A549 (cell line): ENCODE data around the gene ARHGEF28. TPM values are rescaled to one million over a fixed set of nuclear protein-coding genes. Genes with fewer than 3 reads are reported as not detected.

ENCODE experiments used
- ATAC-seq, 2 experiments: fragments of 200-7000 bp in 1 of 2; fragments of >200 bp in 1 of 2; cut with Nextera tagmentation in 1 of 2; cut with Tn5 transposase in 1 of 2; 3 replicates each; pipeline versions ENCODE4 v1.8.0 to v1.9.1; 2018 to 2020; ENCODE audit warnings: mild to moderate bottlenecking in 1 of 2, moderate library complexity in 1 of 2
- CTCF ChIA-PET: fragments of 300-600 bp; sonication (Branson Sonifier 250); formaldehyde crosslinking; extraction: SDS; loops from one replicate; lab custom pipeline; 2021; ENCODE audit warnings: antibody characterized with exemption, inconsistent platforms; lab: Yijun Ruan, JAX
- POLR2A ChIA-PET: fragments of 350-600 bp; formaldehyde crosslinking; extraction: SDS; loops from one replicate; lab custom pipeline; 2021; ENCODE audit warnings: antibody characterized with exemption, inconsistent platforms; lab: Yijun Ruan, JAX
- DNase-seq, 2 experiments: peaks; one replicate each; pipeline versions ENCODE4 v3.0.0 to v3.0.0-alpha.2; 2011 to 2016; ENCODE audit warnings: low read depth in 1 of 2, low spot score in 1 of 2
- FAIRE-seq: peaks from 2 replicates; lab custom pipeline; 2011; peaks lifted over from hg19 to GRCh38; lab: Jason Lieb, UNC
- H3K27ac ChIP-seq, 2 experiments: fragments of >200 bp; sonication (Bioruptor Twin); formaldehyde crosslinking; 3 replicates each; pipeline ENCODE4 v1.5.1; 2016 to 2017
- H3K4me1 ChIP-seq: fragments of >200 bp; sonication (Bioruptor Twin); formaldehyde crosslinking; 3 replicates; pipeline ENCODE4 v1.6.1; 2016
- H3K4me2 ChIP-seq: fragments of >200 bp; sonication (Bioruptor Twin); formaldehyde crosslinking; 3 replicates; pipeline ENCODE4 v1.6.1; 2016
- H3K4me3 ChIP-seq: fragments of >200 bp; sonication (Bioruptor Twin); formaldehyde crosslinking; 3 replicates; pipeline ENCODE4 v1.5.1; 2016
- H3K9me3 ChIP-seq: fragments of >200 bp; sonication (Bioruptor Twin); formaldehyde crosslinking; 3 replicates; pipeline ENCODE4 v1.6.1; 2016
- BCL3 ChIP-seq: fragments of >200 bp; sonication (Bioruptor Twin); formaldehyde crosslinking; IDR thresholded peaks from 3 replicates; pipeline ENCODE4 v1.6.1; 2016
- BHLHE40 ChIP-seq: IDR thresholded peaks from 2 replicates; pipeline ENCODE4 v1.6.1; 2012; ENCODE audit warnings: low read depth, low read length, inconsistent platforms
- CBX8 ChIP-seq: fragments of 200-600 bp; sonication (generic); IDR thresholded peaks from 2 replicates; pipeline ENCODE4 v1.6.1; 2016
- CHD4 ChIP-seq: fragments of 200-600 bp; sonication (generic); IDR thresholded peaks from 2 replicates; pipeline ENCODE4 v1.6.1; 2016; ENCODE audit warnings: antibody characterized with exemption, mild to moderate bottlenecking, borderline replicate concordance
- EHMT2 ChIP-seq: fragments of 200-600 bp; sonication (generic); IDR thresholded peaks from 2 replicates; pipeline ENCODE4 v1.6.1; 2016; ENCODE audit warnings: antibody characterized with exemption, low read depth, mild to moderate bottlenecking, moderate library complexity
- EP300 ChIP-seq, 2 experiments: fragments of >200 bp; sonication (Bioruptor Twin); formaldehyde crosslinking; IDR thresholded peaks; 2 replicates in 1 of 2; 3 replicates in 1 of 2; pipeline ENCODE4 v1.6.1; 2016 to 2017
- ESRRA ChIP-seq: fragments of 150-350 bp; IDR thresholded peaks from 2 replicates; pipeline ENCODE4 v1.6.1; 2014; ENCODE audit warnings: mild to moderate bottlenecking, low read length, borderline replicate concordance
- FOSL2 ChIP-seq, 2 experiments: fragments of 450-650 bp in 1 of 2; fragments of >200 bp in 1 of 2; sonication (Bioruptor Twin) in 1 of 2; formaldehyde crosslinking; IDR thresholded peaks; 2 replicates each; pipeline versions ENCODE4 v1.5.0 to v1.6.1; 2016 to 2020; ENCODE audit warnings: mild to moderate bottlenecking in 1 of 2, moderate library complexity in 1 of 2
- FOXS1 ChIP-seq: fragments of 250-450 bp; sonication (Bioruptor Pico); IDR thresholded peaks from 2 replicates; pipeline ENCODE4 v1.5.0; 2020; ENCODE audit warnings: mild to moderate bottlenecking, moderate library complexity
- GATA3 ChIP-seq: IDR thresholded peaks from 2 replicates; pipeline ENCODE4 v1.6.1; 2012; ENCODE audit warnings: borderline replicate concordance
- HOXA7 ChIP-seq: fragments of 250-450 bp; sonication (Bioruptor Pico); IDR thresholded peaks from 2 replicates; pipeline ENCODE4 v1.5.0; 2020; ENCODE audit warnings: mild to moderate bottlenecking, moderate library complexity
- HOXB5 ChIP-seq: fragments of 250-450 bp; sonication (Bioruptor Pico); IDR thresholded peaks from 2 replicates; pipeline ENCODE4 v1.5.0; 2020; ENCODE audit warnings: mild to moderate bottlenecking, moderate library complexity
- KDM1A ChIP-seq: fragments of 200-600 bp; sonication (generic); IDR thresholded peaks from 2 replicates; pipeline ENCODE4 v1.6.1; 2016; ENCODE audit warnings: low read depth, mild to moderate bottlenecking
- KDM5A ChIP-seq: fragments of 200-600 bp; sonication (generic); IDR thresholded peaks from 2 replicates; pipeline ENCODE4 v1.6.1; 2016; ENCODE audit warnings: antibody characterized with exemption, mild to moderate bottlenecking
- MAFK ChIP-seq: fragments of 450-650 bp; IDR thresholded peaks from 2 replicates; pipeline ENCODE4 v1.6.1; 2014; ENCODE audit not compliant: partially characterized antibody
- MYC ChIP-seq: IDR thresholded peaks from 2 replicates; pipeline ENCODE4 v1.6.1; 2012; ENCODE audit warnings: mild to moderate bottlenecking, inconsistent platforms, low read length, improper control_type of control experiment, borderline replicate concordance
- NFE2L2 ChIP-seq: fragments of 150-350 bp; conservative IDR thresholded peaks from 2 replicates; pipeline ENCODE4 v1.6.1; 2014; ENCODE audit warnings: low read length
- NPAS2 ChIP-seq: fragments of 250-450 bp; sonication (Bioruptor Pico); IDR thresholded peaks from 2 replicates; pipeline ENCODE4 v1.8.0; 2022; ENCODE audit warnings: mild to moderate bottlenecking, moderate library complexity, borderline replicate concordance
- NR3C1 ChIP-seq: fragments of >200 bp; sonication (Bioruptor Twin); formaldehyde crosslinking; IDR thresholded peaks from 3 replicates; pipeline ENCODE4 v1.6.1; 2017
- PBX3 ChIP-seq: IDR thresholded peaks from 2 replicates; pipeline ENCODE4 v1.6.1; 2012
- PHF8 ChIP-seq: fragments of 200-600 bp; sonication (generic); IDR thresholded peaks from 2 replicates; pipeline ENCODE4 v1.6.1; 2016; ENCODE audit warnings: low read depth, mild to moderate bottlenecking, antibody characterized with exemption, moderate library complexity, borderline replicate concordance
- POLR2AphosphoS2 ChIP-seq: conservative IDR thresholded peaks from 2 replicates; pipeline ENCODE4 v1.6.1; 2012; ENCODE audit warnings: low read length, improper control_type of control experiment, inconsistent platforms
- RAD21 ChIP-seq, 2 experiments: fragments of >200 bp in 1 of 2; sonication (Bioruptor Twin) in 1 of 2; formaldehyde crosslinking in 1 of 2; IDR thresholded peaks in 1 of 2; conservative IDR thresholded peaks in 1 of 2; 2 replicates in 1 of 2; 3 replicates in 1 of 2; pipeline ENCODE4 v1.6.1; 2012 to 2018; ENCODE audit warnings: inconsistent platforms in 1 of 2
- RARB ChIP-seq: fragments of 250-450 bp; sonication (Bioruptor Pico); IDR thresholded peaks from 2 replicates; pipeline ENCODE4 v1.8.0; 2021; ENCODE audit warnings: mild to moderate bottlenecking, moderate library complexity
- REST ChIP-seq: fragments of 200-600 bp; sonication (generic); IDR thresholded peaks from 2 replicates; pipeline ENCODE4 v1.6.1; 2016; ENCODE audit warnings: antibody characterized with exemption, mild to moderate bottlenecking, moderate library complexity
- RFX5 ChIP-seq: fragments of 450-650 bp; IDR thresholded peaks from 2 replicates; pipeline ENCODE4 v1.7.1; 2014; ENCODE audit warnings: antibody characterized with exemption, mild to moderate bottlenecking, moderate library complexity
- RNF2 ChIP-seq: fragments of 200-600 bp; sonication (generic); IDR thresholded peaks from 2 replicates; pipeline ENCODE4 v1.6.1; 2016; ENCODE audit warnings: low read depth, mild to moderate bottlenecking, antibody characterized with exemption, moderate library complexity, borderline replicate concordance
- SMC3 ChIP-seq: fragments of >200 bp; sonication (Bioruptor Twin); formaldehyde crosslinking; IDR thresholded peaks from 3 replicates; pipeline ENCODE4 v1.6.1; 2018; ENCODE audit warnings: inconsistent platforms
- TFCP2L1 ChIP-seq: fragments of 250-450 bp; sonication (Bioruptor Pico); IDR thresholded peaks from 2 replicates; pipeline ENCODE4 v1.5.0; 2021; ENCODE audit warnings: mild to moderate bottlenecking
- TP53 ChIP-seq: fragments of 250-450 bp; sonication (Bioruptor Pico); IDR thresholded peaks from 2 replicates; pipeline ENCODE4 v1.5.0; 2021; ENCODE audit warnings: mild to moderate bottlenecking, moderate library complexity
- ZNF302 ChIP-seq: fragments of 250-450 bp; sonication (Bioruptor Pico); IDR thresholded peaks from 2 replicates; pipeline ENCODE4 v1.9.0; 2021; ENCODE audit warnings: inconsistent platforms, mild to moderate bottlenecking, moderate library complexity
- ZSCAN20 ChIP-seq: fragments of 250-450 bp; sonication (Bioruptor Pico); IDR thresholded peaks from 2 replicates; pipeline ENCODE4 v1.8.0; 2022; ENCODE audit warnings: mild to moderate bottlenecking, moderate library complexity
- WGBS: methylation state at CpG from one replicate; pipeline ENCODE4 v1.1.6; 2017; ENCODE audit errors: missing lambda C conversion rate; 5-methylcytosine and 5-hydroxymethylcytosine counted together
- polyA plus RNA-seq, 4 experiments: library from polyadenylated mRNA; depleted of rRNA in 3 of 4; stranded (reverse); fragments of >200 nt; fragmentation: RNase III in 1 of 4; extraction: RNeasy Plus Mini Kit Qiagen cat#74134 plus additional on column Dnase treatment in 1 of 4; gene quantifications; 2 replicates in 3 of 4; 3 replicates in 1 of 4; pipeline ENCODE4 v1.2.3, GENCODE V29; 2011 to 2017
- TF ChIP-seq, protein P1 (sequence below): fragments of 150-350 bp; IDR thresholded peaks from 2 replicates; pipeline ENCODE4 v1.6.1; 2014; ENCODE audit warnings: low read depth, mild to moderate bottlenecking, low read length

The ARHGEF28 gene
- polyA plus RNA-seq, 2 of the 4 experiments (the other 2 are of a cell fraction): 17.0 to 22.3 TPM

- TF ChIP-seq FOSL2 (IDR thresholded peaks at IDR 0.05) (no peak), FOSL2 (CRISPR knock-in tag; IDR thresholded peaks at IDR 0.05) (no peak), ZSCAN20 (CRISPR knock-in tag) (no peak), BHLHE40 (no peak), SMC3 (no peak), BCL3 (no peak), ESRRA (no peak), MYC (no peak), CHD4 (no peak), RARB (CRISPR knock-in tag) (no peak), TFCP2L1 (CRISPR knock-in tag) (no peak), GATA3 (no peak), NFE2L2 (no peak), NPAS2 (CRISPR knock-in tag) (no peak), CBX8 (no peak), RFX5 (no peak), ZNF302 (CRISPR knock-in tag) (no peak), NR3C1 (no peak), RAD21 (conservative IDR thresholded peaks at IDR 0.05 in 1 of 2, IDR thresholded peaks at IDR 0.05 in 1 of 2) (no peak)
- no peak overlapping the region for H3K4me2 ChIP-seq
- DNase-seq: no peak
- ChIA-PET POLR2A (no interaction called here), CTCF (interaction anchor here (1.1 to 1.4 kb wide), 3 partner anchors 10 to 778 kb away, joined by 3 to 4 read pairs (median 3); no protein-coding TSS in a partner anchor)
- ATAC-seq: no peak
- H3K4me1 ChIP-seq: peaks cover 4% of the 10 kb centered on the region
- 94% methylated on average over 4 of the region's 4 CpGs for WGBS
- no peak overlapping the region for H3K27ac ChIP-seq
- FAIRE-seq: no peak
- H3K9me3 ChIP-seq: no peaks in the 10 kb centered on the region
- no peak overlapping the region for H3K4me3 ChIP-seq
Measured at GRCh38 chr5:73895471-73895870, 269.5 kb downstream of the ARHGEF28 start.

DNA sequence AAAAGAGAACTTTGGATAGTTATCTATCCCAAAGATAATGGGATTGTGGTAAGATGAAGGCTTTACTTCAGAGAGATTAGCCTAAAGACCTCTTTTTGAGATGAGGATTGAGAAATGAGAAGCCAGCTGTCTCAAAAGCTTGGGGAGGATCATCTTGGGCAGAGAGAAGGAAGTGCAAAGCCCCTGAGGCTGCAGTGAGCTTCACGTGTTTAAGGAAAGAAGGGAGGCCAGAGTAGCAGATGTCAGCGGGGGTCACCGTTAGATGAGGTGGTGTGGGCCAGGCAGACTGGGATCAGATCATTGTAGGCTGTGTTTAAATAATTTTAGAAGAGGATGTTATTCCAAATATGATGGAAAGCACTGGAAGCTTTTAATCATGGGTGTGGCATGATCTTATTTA lies 270.1 kb downstream of the ARHGEF28 start:
- no peak overlapping the region for H3K27ac ChIP-seq
- CTCF ChIA-PET: interaction anchor here (1.1 to 1.4 kb wide), 3 partner anchors 10 to 777 kb away, joined by 3 to 4 read pairs (median 3); no protein-coding TSS in a partner anchor
- no peak for FAIRE-seq
- WGBS: 86% methylated on average over 3 of the region's 3 CpGs
- TF ChIP-seq HOXB5: no peak
- TF ChIP-seq POLR2AphosphoS2: no peak
- no peak for TF ChIP-seq KDM5A
- no peak for TF ChIP-seq PHF8
- TF ChIP-seq EP300 (IDR thresholded peaks at IDR 0.05): no peak
- TF ChIP-seq, protein P1, sequence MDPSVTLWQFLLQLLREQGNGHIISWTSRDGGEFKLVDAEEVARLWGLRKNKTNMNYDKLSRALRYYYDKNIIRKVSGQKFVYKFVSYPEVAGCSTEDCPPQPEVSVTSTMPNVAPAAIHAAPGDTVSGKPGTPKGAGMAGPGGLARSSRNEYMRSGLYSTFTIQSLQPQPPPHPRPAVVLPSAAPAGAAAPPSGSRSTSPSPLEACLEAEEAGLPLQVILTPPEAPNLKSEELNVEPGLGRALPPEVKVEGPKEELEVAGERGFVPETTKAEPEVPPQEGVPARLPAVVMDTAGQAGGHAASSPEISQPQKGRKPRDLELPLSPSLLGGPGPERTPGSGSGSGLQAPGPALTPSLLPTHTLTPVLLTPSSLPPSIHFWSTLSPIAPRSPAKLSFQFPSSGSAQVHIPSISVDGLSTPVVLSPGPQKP: no peak
- no peak for TF ChIP-seq KDM1A
- no peak for TF ChIP-seq ZNF302 (CRISPR knock-in tag)
- TF ChIP-seq PBX3: no peak
- TF ChIP-seq EHMT2: no peak
- TF ChIP-seq FOXS1 (CRISPR knock-in tag): no peak
- no peak for TF ChIP-seq REST
- no peak for TF ChIP-seq CHD4
- TF ChIP-seq MAFK: no peak
- TF ChIP-seq HOXA7 (CRISPR knock-in tag): no peak
- TF ChIP-seq MYC: no peak
- no peak for TF ChIP-seq RNF2
- no peak for TF ChIP-seq ZSCAN20 (CRISPR knock-in tag)
- no peak for TF ChIP-seq TP53 (CRISPR knock-in tag)
- TF ChIP-seq, all 56 proteins: peak for 0
- H3K4me3 ChIP-seq: no peak overlapping the region
- no peak overlapping the region for H3K4me2 ChIP-seq
- ATAC-seq (no peak), DNase-seq (no peak)
- peaks cover 10% of the 10 kb centered on the region for H3K4me1 ChIP-seq
- POLR2A ChIA-PET: no interaction called here
- H3K9me3 ChIP-seq: no peaks in the 10 kb centered on the region
